Neuronal stem cell (in vitro differentiated cells): ENCODE results near the gene POMGNT1.

Experiments
- DNase-seq: peaks from one replicate; pipeline ENCODE4 v3.0.0-alpha.2; 2013; ENCODE audit warnings: low spot score
- H2AFZ ChIP-seq: one replicate; pipeline ENCODE4 v1.6.1; 2013; ENCODE audit warnings: mild to moderate bottlenecking, low read length, inconsistent platforms
- H2AK5ac ChIP-seq: 2 replicates; pipeline ENCODE4 v1.6.1; 2013; ENCODE audit warnings: low read depth, mild to moderate bottlenecking, inconsistent platforms, low read length, moderate library complexity, mixed read lengths
- H2BK120ac ChIP-seq: 2 replicates; pipeline ENCODE4 v1.6.1; 2013; ENCODE audit warnings: low read depth, mild to moderate bottlenecking, inconsistent platforms, low read length, moderate library complexity, mixed read lengths
- H2BK12ac ChIP-seq: one replicate; pipeline ENCODE4 v1.6.1; 2013; ENCODE audit warnings: low read length, inconsistent platforms
- H2BK15ac ChIP-seq: 2 replicates; pipeline ENCODE4 v1.6.1; 2013; ENCODE audit warnings: mild to moderate bottlenecking, low read length, inconsistent platforms, mixed read lengths
- H2BK5ac ChIP-seq: one replicate; pipeline ENCODE4 v1.6.1; 2013; ENCODE audit warnings: inconsistent platforms, mild to moderate bottlenecking, low read length, moderate library complexity
- H3K14ac ChIP-seq: one replicate; pipeline ENCODE4 v1.6.1; 2013; ENCODE audit warnings: low read length, inconsistent platforms
- H3K18ac ChIP-seq: 2 replicates; pipeline ENCODE4 v1.6.1; 2013; ENCODE audit warnings: low read length, inconsistent platforms
- H3K23ac ChIP-seq: 2 replicates; pipeline ENCODE4 v1.6.1; 2013; ENCODE audit warnings: low read depth, mild to moderate bottlenecking, mixed read lengths, low read length, inconsistent platforms; ENCODE audit not compliant: poor library complexity
- H3K27ac ChIP-seq: replicated peaks from 3 replicates; pipeline ENCODE4 v1.5.1; 2013; ENCODE audit warnings: low read length, inconsistent platforms
- H3K27me3 ChIP-seq, 3 experiments: 2 replicates each; pipeline ENCODE4 v1.6.1; 2013; ENCODE audit warnings: low read length in 3 of 3, mild to moderate bottlenecking in 2 of 3, inconsistent platforms in 1 of 3, low read depth in 1 of 3, mixed read lengths in 1 of 3, moderate library complexity in 1 of 3; ENCODE audit not compliant: control insufficient read depth in 3 of 3, insufficient read depth in 3 of 3
- H3K36me3 ChIP-seq, 2 donors: replicated peaks in 1 of 2; 2 replicates each; pipeline ENCODE4 v1.6.1; 2013; ENCODE audit warnings: low read length in 2 of 2; ENCODE audit not compliant: control insufficient read depth in 2 of 2, insufficient read depth in 2 of 2
- H3K4ac ChIP-seq: 2 replicates; pipeline ENCODE4 v1.6.1; 2013; ENCODE audit warnings: inconsistent platforms, mild to moderate bottlenecking, low read length, moderate library complexity
- H3K4me1 ChIP-seq, 2 donors: 1 replicate in 1 of 2; 2 replicates in 1 of 2; pipeline ENCODE4 v1.6.1; 2013; ENCODE audit warnings: low read length in 2 of 2, low read depth in 1 of 2; ENCODE audit not compliant: control insufficient read depth in 2 of 2, insufficient read depth in 1 of 2
- H3K4me2 ChIP-seq: one replicate; pipeline ENCODE4 v1.6.1; 2013; ENCODE audit warnings: mild to moderate bottlenecking, low read length, inconsistent platforms; ENCODE audit not compliant: insufficient read depth, poor library complexity, severe bottlenecking
- H3K4me3 ChIP-seq, 2 donors: 2 replicates each; pipeline ENCODE4 v1.5.1; 2013; ENCODE audit warnings: low read length in 2 of 2, mild to moderate bottlenecking in 2 of 2, inconsistent platforms in 1 of 2, moderate library complexity in 1 of 2
- H3K79me1 ChIP-seq: one replicate; pipeline ENCODE4 v1.6.1; 2013; ENCODE audit warnings: low read depth, mild to moderate bottlenecking, inconsistent platforms, low read length, moderate library complexity
- H3K9ac ChIP-seq: one replicate; pipeline ENCODE4 v1.6.1; 2013; ENCODE audit warnings: mild to moderate bottlenecking, low read depth, low read length, inconsistent platforms; ENCODE audit not compliant: poor library complexity
- H3K9me3 ChIP-seq, 2 donors: replicated peaks in 1 of 2; 2 replicates each; pipeline versions ENCODE3 to v1.6.1; 2013; ENCODE audit warnings: low read length in 2 of 2, mild to moderate bottlenecking in 2 of 2, inconsistent platforms in 1 of 2, low read depth in 1 of 2, mixed read lengths in 1 of 2, moderate library complexity in 1 of 2; ENCODE audit not compliant: control insufficient read depth in 2 of 2, insufficient read depth in 1 of 2
- H4K8ac ChIP-seq: one replicate; pipeline ENCODE4 v1.6.1; 2013; ENCODE audit warnings: low read depth, mild to moderate bottlenecking, inconsistent platforms, low read length, moderate library complexity
- H4K91ac ChIP-seq: one replicate; pipeline ENCODE4 v1.6.1; 2013; ENCODE audit warnings: low read length, low read depth, mild to moderate bottlenecking, inconsistent platforms; ENCODE audit not compliant: poor library complexity
- WGBS, 2 donors: extraction: QIAGEN DNeasy Blood & Tissue Kit; methylation state at CpG; one replicate each; pipeline ENCODE4 v1.1.7; 2013; ENCODE audit warnings: missing lambda C conversion rate in 2 of 2, mixed read lengths in 1 of 2; ENCODE audit not compliant: insufficient read length in 2 of 2, insufficient replicate concordance in 1 of 2; ENCODE audit errors: extremely low coverage in 2 of 2; 5-methylcytosine and 5-hydroxymethylcytosine counted together

Gene POMGNT1

GRCh38 chr1:46158312-46159281, 39.6 kb downstream of the POMGNT1 start:
- Histone ChIP-seq H3K27ac (no peak overlapping the region), H3K36me3 (no peaks in the 10 kb centered on the region), H3K18ac (no peak overlapping the region), H2BK120ac (no peak overlapping the region), H3K9me3 (no peaks in the 10 kb centered on the region), H3K27me3 (peaks cover 0 to 12% (median 0%) of the 10 kb centered on the region in 3 experiments), H3K4me3 (no peak overlapping the region), H2BK5ac (no peak overlapping the region), H4K91ac (no peak overlapping the region), H2AFZ (no peak overlapping the region), H3K9ac (no peak overlapping the region), H3K23ac (no peak overlapping the region), H2AK5ac (no peak overlapping the region), H3K79me1 (no peaks in the 10 kb centered on the region), H3K4me1 (no peaks in the 10 kb centered on the region), H3K4ac (no peak overlapping the region), H4K8ac (no peak overlapping the region), H3K4me2 (no peak overlapping the region), H3K14ac (no peak overlapping the region), H2BK15ac (no peak overlapping the region), H2BK12ac (no peak overlapping the region)
- no peak for DNase-seq
- no CpG with 5 or more reads among the region's 13 CpGs for WGBS, 2 donors

- Histone ChIP-seq H3K27ac (no peak overlapping the region), H2BK120ac (no peak overlapping the region), H3K27me3 (peaks cover 0 to 12% (median 0%) of the 10 kb centered on the region in 3 experiments), H3K4ac (no peak overlapping the region), H4K91ac (no peak overlapping the region), H3K79me1 (no peaks in the 10 kb centered on the region), H2BK5ac (no peak overlapping the region), H3K9ac (no peak overlapping the region), H3K9me3 (no peaks in the 10 kb centered on the region), H3K4me1 (no peaks in the 10 kb centered on the region), H2BK12ac (no peak overlapping the region), H3K14ac (no peak overlapping the region), H3K4me3 (no peak overlapping the region), H2BK15ac (no peak overlapping the region), H3K18ac (no peak overlapping the region), H4K8ac (no peak overlapping the region), H2AFZ (no peak overlapping the region), H3K36me3 (no peaks in the 10 kb centered on the region), H3K23ac (no peak overlapping the region), H3K4me2 (no peak overlapping the region), H2AK5ac (no peak overlapping the region)
- DNase-seq, result no peak
- no CpG with 5 or more reads among the region's 1 CpG for WGBS, 2 donors
These were observed 40.3 kb downstream of the POMGNT1 start for GRCh38 chr1:46157916-46158311.

GRCh38 chr1:46153732-46154131, 44.5 kb downstream of the POMGNT1 start:
- no peaks in the 10 kb centered on the region for H3K79me1 ChIP-seq
- no peak overlapping the region for H2AK5ac ChIP-seq
- H2BK5ac ChIP-seq, result no peak overlapping the region
- H3K27ac ChIP-seq, result no peak overlapping the region
- H3K4me3 ChIP-seq, result no peak overlapping the region
- no peaks in the 10 kb centered on the region for H3K9me3 ChIP-seq
- H4K91ac ChIP-seq, result no peak overlapping the region
- H3K4ac ChIP-seq, result no peak overlapping the region
- H3K4me1 ChIP-seq, result no peaks in the 10 kb centered on the region
- no peaks in the 10 kb centered on the region for H3K36me3 ChIP-seq
- no peak overlapping the region for H3K9ac ChIP-seq
- no peak overlapping the region for H2AFZ ChIP-seq
- H2BK15ac ChIP-seq, result no peak overlapping the region
- no CpG with 5 or more reads among the region's 1 CpG for WGBS, 2 donors
- H3K14ac ChIP-seq, result no peak overlapping the region
- H3K23ac ChIP-seq, result no peak overlapping the region
- H4K8ac ChIP-seq, result no peak overlapping the region
- H3K27me3 ChIP-seq, result peaks cover 0 to 9% (median 0%) of the 10 kb centered on the region in 3 experiments
- no peak overlapping the region for H3K18ac ChIP-seq
- no peak overlapping the region for H3K4me2 ChIP-seq
- H2BK12ac ChIP-seq, result no peak overlapping the region
- H2BK120ac ChIP-seq, result no peak overlapping the region
- no peak for DNase-seq

DNA sequence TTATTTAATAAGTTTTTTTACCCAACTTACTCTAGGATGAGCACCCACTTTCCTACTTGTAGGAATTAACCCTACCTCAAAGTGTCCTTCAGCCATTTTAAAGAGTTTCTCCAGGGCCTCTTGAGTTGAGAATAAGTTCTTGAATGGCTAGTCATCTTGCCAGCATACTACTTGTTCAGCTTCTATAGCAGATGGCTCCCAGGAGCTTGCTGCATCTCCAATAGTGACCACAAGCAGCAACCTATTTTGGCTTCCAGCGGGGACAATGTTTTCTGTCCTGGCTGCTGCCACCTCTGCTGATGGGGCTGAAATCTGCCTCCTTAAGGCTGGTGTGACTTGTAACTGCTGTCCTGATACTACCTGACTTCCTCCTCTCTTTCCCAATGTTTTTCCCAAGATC, 45.0 kb downstream of the POMGNT1 start:
- WGBS, 2 donors, result no CpG with 5 or more reads among the region's 1 CpG
- DNase-seq, result no peak
- no peak overlapping the region for H3K4me2 ChIP-seq
- no peak overlapping the region for H2BK12ac ChIP-seq
- no peaks in the 10 kb centered on the region for H3K36me3 ChIP-seq
- no peak overlapping the region for H3K4ac ChIP-seq
- peaks cover 0 to 9% (median 0%) of the 10 kb centered on the region in 3 experiments for H3K27me3 ChIP-seq
- no peak overlapping the region for H3K14ac ChIP-seq
- H3K9ac ChIP-seq, result no peak overlapping the region
- no peak overlapping the region for H3K18ac ChIP-seq
- H2AFZ ChIP-seq, result no peak overlapping the region
- no peak overlapping the region for H3K23ac ChIP-seq
- H3K27ac ChIP-seq, result no peak overlapping the region
- H2BK15ac ChIP-seq, result no peak overlapping the region
- H3K79me1 ChIP-seq, result no peaks in the 10 kb centered on the region
- H3K4me1 ChIP-seq, result no peaks in the 10 kb centered on the region
- H2BK120ac ChIP-seq, result no peak overlapping the region
- H4K8ac ChIP-seq, result no peak overlapping the region
- H3K4me3 ChIP-seq, result no peak overlapping the region
- H2BK5ac ChIP-seq, result no peak overlapping the region
- H2AK5ac ChIP-seq, result no peak overlapping the region
- no peaks in the 10 kb centered on the region for H3K9me3 ChIP-seq
- no peak overlapping the region for H4K91ac ChIP-seq
